Tibial artery (tissue), 4 donors: ENCODE results near the gene HTR1A.

Source experiments
- DNase-seq, 2 donors: peaks; one replicate each; pipeline ENCODE4 v3.0.0-alpha.2; 2019
- H3K27ac ChIP-seq, 2 donors: fragments of 200-600 bp; sonication (generic) in 1 of 2; 1 replicate in 1 of 2; 2 replicates in 1 of 2; pipeline ENCODE4 v1.5.1; 2018 to 2019; ENCODE audit warnings: mild to moderate bottlenecking in 1 of 2
- H3K27me3 ChIP-seq, 2 donors: fragments of 200-600 bp; sonication (generic) in 1 of 2; one replicate each; pipeline versions ENCODE4 v1.5.1 to v1.6.0; 2016 to 2019
- H3K36me3 ChIP-seq, 3 donors: fragments of 200-600 bp; sonication (generic) in 2 of 3; one replicate each; pipeline ENCODE4 v1.5.1; 2016 to 2019; ENCODE audit warnings: mild to moderate bottlenecking in 2 of 3
- H3K4me1 ChIP-seq, 4 donors: fragments of 200-600 bp; sonication (generic) in 2 of 4; 1 replicate in 3 of 4; 2 replicates in 1 of 4; pipeline ENCODE4 v1.5.1; 2016 to 2019
- H3K4me3 ChIP-seq, 2 donors: fragments of 200-600 bp; sonication (generic) in 1 of 2; 1 replicate in 1 of 2; 2 replicates in 1 of 2; pipeline ENCODE4 v1.5.1; 2018 to 2019; ENCODE audit warnings: mild to moderate bottlenecking in 2 of 2
- H3K9me3 ChIP-seq, 3 donors: fragments of 200-600 bp; sonication (generic) in 1 of 3; one replicate each; pipeline ENCODE4 v1.5.1; 2016 to 2019
- intact Hi-C: fragments of 100-400 bp; cut with DNase I; formaldehyde crosslinking; loops from one replicate; pipeline ENCODE4 v1.15.0; 2023; ENCODE audit warnings: low total_unique reads
- TF ChIP-seq, protein P1 (sequence below), 2 experiments: fragments of 200-600 bp in 1 of 2; fragments of 450-650 bp in 1 of 2; IDR thresholded peaks; one replicate each; pipeline ENCODE4 v1.5.1; 2017 to 2019; ENCODE audit warnings: antibody characterized with exemption in 2 of 2, mild to moderate bottlenecking in 1 of 2, moderate library complexity in 1 of 2

The HTR1A gene

DNA sequence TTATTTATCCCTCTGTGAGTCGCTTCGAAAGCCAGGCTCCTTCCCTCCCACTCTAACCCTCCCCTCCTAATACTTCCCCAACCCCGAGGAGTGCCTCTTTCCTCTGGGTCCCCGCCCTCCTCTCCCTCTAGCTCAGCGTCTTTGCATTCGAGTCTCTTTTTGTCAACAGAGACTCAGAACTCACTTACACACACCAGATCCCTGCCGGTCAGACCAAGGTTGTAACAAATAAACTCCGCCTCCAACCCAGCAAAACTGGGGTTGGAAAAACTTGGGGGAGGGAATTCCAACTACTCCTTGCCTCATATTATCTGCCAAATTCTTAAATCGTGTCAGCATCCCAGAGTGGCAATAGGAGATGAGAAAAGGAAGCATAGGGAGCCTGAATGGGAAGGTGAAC, at the start of gene HTR1A:
TSS of gene HTR1A (minus strand) at position 167 of the 400 bp plus-strand sequence. CDS start 726 bp downstream, outside the sequence.
- Histone ChIP-seq H3K4me1 (no peaks in the 10 kb centered on the region), H3K4me3 (no peak within 1 kb of the TSS), H3K36me3 (no peaks in the 10 kb centered on the region), H3K27ac (no peak within 1 kb of the TSS), H3K9me3 (peaks cover 0 to 6% (median 0%) of the 10 kb centered on the region in 3 donors), H3K27me3 (peaks cover 0 to 45% of the 10 kb centered on the region in 2 donors)
- no peak for DNase-seq
- TF ChIP-seq, protein P1, sequence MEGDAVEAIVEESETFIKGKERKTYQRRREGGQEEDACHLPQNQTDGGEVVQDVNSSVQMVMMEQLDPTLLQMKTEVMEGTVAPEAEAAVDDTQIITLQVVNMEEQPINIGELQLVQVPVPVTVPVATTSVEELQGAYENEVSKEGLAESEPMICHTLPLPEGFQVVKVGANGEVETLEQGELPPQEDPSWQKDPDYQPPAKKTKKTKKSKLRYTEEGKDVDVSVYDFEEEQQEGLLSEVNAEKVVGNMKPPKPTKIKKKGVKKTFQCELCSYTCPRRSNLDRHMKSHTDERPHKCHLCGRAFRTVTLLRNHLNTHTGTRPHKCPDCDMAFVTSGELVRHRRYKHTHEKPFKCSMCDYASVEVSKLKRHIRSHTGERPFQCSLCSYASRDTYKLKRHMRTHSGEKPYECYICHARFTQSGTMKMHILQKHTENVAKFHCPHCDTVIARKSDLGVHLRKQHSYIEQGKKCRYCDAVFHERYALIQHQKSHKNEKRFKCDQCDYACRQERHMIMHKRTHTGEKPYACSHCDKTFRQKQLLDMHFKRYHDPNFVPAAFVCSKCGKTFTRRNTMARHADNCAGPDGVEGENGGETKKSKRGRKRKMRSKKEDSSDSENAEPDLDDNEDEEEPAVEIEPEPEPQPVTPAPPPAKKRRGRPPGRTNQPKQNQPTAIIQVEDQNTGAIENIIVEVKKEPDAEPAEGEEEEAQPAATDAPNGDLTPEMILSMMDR (IDR thresholded peaks at IDR 0.05): no peak
- intact Hi-C loops: no loop called here

DNA sequence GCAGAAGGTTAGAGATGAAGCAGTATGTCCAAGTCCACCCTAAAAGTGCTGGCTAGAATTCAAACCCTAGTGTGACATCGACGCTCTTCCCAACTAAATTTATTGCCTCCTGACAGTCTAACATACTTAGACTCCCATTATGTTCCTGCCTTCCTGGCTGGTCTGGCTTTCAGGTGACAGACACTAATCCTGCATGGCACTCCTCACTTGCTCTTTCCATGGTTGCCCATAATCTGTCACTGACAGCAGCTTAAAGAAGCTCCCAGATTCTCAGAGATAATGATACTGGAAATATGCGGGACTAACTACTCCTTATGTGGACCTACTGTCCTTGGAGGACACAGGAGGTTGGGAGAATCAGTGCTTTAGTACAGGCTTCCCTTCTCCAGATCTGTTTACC, 41.7 kb upstream of the HTR1A start:
- no peaks in the 10 kb centered on the region for H3K9me3 ChIP-seq
- no peaks in the 10 kb centered on the region for H3K4me1 ChIP-seq
- no peak overlapping the region for H3K27ac ChIP-seq
- H3K4me3 ChIP-seq: no peak overlapping the region
- intact Hi-C loops: no loop called here
- H3K36me3 ChIP-seq: no peaks in the 10 kb centered on the region
- H3K27me3 ChIP-seq: no peaks in the 10 kb centered on the region
- TF ChIP-seq, protein P1 (IDR thresholded peaks at IDR 0.05): no peak
- DNase-seq: no peak

DNA sequence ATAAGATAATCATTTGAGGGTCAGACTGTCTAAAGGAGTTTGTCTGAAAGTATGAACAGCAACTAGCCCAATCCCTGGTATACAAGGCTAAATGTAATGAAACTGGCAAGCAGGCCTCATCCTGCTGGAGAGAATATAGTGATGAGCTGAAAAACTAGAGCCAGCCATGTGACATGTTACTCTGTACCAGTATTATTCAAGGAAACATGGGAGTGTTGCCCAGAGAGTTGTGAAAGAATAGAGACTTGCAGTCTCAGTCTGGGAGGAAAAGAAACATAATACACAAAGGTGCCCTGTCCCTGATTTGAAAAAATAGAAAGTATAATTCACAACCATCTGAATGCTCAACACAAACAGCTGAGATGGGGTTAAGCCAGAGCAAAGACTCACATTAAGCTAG, 37.9 kb upstream of the HTR1A start:
- TF ChIP-seq, protein P1 (IDR thresholded peaks at IDR 0.05): no peak
- no peak for DNase-seq
- no peaks in the 10 kb centered on the region for H3K27me3 ChIP-seq
- H3K4me3 ChIP-seq: no peak overlapping the region
- no peaks in the 10 kb centered on the region for H3K36me3 ChIP-seq
- H3K9me3 ChIP-seq: no peaks in the 10 kb centered on the region
- intact Hi-C loops: no loop called here
- H3K27ac ChIP-seq: no peak overlapping the region
- H3K4me1 ChIP-seq: no peaks in the 10 kb centered on the region

DNA sequence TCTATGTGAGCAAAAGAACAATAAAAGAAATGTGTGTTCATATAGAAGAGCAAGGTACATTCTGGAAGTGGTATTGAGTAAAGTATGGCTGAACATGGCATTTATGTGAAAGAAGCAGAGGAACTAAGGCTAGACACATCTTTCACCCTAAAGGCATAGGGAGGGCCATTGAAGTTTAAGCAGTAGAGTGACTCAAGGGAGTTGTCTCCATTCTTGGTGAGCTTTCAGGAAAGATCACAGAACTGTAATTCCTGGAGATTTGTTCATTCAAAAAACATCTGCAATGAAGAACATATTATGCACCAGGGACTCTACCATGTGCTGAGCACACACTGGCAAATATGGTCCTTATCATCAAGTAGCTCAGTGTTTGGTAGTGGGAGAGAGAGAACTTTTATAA, 24.8 kb upstream of the HTR1A start:
- H3K27me3 ChIP-seq: no peaks in the 10 kb centered on the region
- no peak for DNase-seq
- H3K36me3 ChIP-seq: no peaks in the 10 kb centered on the region
- no peaks in the 10 kb centered on the region for H3K4me1 ChIP-seq
- H3K4me3 ChIP-seq: no peak overlapping the region
- H3K9me3 ChIP-seq: no peaks in the 10 kb centered on the region
- intact Hi-C loops: no loop called here
- H3K27ac ChIP-seq: no peak overlapping the region
- TF ChIP-seq, protein P1 (IDR thresholded peaks at IDR 0.05): no peak

DNA sequence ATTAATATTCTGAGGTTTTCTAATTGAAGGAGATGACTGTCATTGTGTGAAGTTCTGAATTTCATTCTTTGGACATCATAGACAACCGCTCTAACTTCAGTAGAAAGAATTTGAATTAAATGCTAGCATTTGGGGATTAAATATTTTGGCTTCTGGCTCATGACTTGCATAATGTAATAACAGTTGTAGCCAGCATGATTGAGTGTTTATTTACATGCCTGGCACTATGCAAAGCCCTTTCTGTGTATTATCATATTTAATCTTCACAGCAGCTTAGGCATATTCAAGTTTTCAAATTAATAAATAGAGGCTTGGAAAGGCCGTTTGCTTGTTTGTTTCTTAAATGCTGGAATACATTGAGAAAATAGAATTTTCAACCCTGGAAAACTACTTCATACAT, 19.6 kb upstream of the HTR1A start:
- TF ChIP-seq, protein P1 (IDR thresholded peaks at IDR 0.05): no peak
- Histone ChIP-seq H3K9me3 (no peaks in the 10 kb centered on the region), H3K36me3 (no peaks in the 10 kb centered on the region), H3K4me1 (no peaks in the 10 kb centered on the region), H3K27me3 (no peaks in the 10 kb centered on the region), H3K4me3 (no peak overlapping the region), H3K27ac (no peak overlapping the region)
- intact Hi-C loops: no loop called here
- no peak for DNase-seq

DNA sequence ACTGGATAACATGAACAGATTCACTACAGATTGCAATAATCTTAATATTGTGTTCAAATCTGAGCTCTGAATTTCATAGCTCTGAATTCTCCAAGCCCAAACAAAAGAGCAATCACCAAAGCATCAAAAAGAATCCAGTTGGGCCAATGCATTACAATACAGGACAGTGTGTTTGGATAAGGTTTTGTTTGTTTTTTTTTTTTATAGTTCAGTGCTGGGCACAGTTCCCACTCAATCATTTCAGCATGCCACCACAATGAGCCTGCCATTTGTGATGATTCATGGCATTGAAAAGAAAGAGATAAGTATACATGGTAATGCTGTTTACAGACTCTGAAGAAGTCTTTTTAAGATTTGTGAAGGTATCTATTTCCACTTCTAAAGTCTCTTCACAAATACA, 1.7 kb upstream of the HTR1A start:
- Histone ChIP-seq H3K27me3 (peaks cover 0 to 41% of the 10 kb centered on the region in 2 donors), H3K27ac (no peak overlapping the region), H3K4me3 (no peak overlapping the region), H3K4me1 (no peaks in the 10 kb centered on the region), H3K9me3 (peaks cover 0 to 6% (median 0%) of the 10 kb centered on the region in 3 donors), H3K36me3 (no peaks in the 10 kb centered on the region)
- DNase-seq: no peak
- intact Hi-C loops: no loop called here
- TF ChIP-seq, protein P1 (IDR thresholded peaks at IDR 0.05): no peak
